Epithelial cell of esophagus (primary cell): ENCODE results near the gene ZNF511.
A peak's percentile ranks its signal among the peaks of the same experiment; 100 is the strongest.

Experiments
- DNase-seq: peaks from one replicate; pipeline ENCODE4 v3.0.0; 2010; ENCODE audit warnings: low read depth
- H3K4me3 ChIP-seq: 2 replicates; pipeline ENCODE4 v1.5.1; 2011; ENCODE audit warnings: mild to moderate bottlenecking, low read length, control low read depth
- CTCF ChIP-seq: IDR thresholded peaks from 2 replicates; pipeline ENCODE4 v1.5.1; 2011; ENCODE audit warnings: low read depth, mild to moderate bottlenecking, low read length, control low read depth, inconsistent platforms; ENCODE audit not compliant: insufficient read depth; ENCODE audit errors: missing control alignments

Gene ZNF511

GRCh38 chr10:133278577-133279265 lies 30.0 kb upstream of the ZNF511 start:
- no peak overlapping the region for H3K4me3 ChIP-seq
- DNase-seq: peak; percentile 93
- no peak for TF ChIP-seq CTCF

GRCh38 chr10:133279326-133280226 lies 29.1 kb upstream of the ZNF511 start:
- no peak for TF ChIP-seq CTCF
- peak; percentile 30 for DNase-seq
- no peak overlapping the region for H3K4me3 ChIP-seq

- DNase-seq: no peak
- no peak for TF ChIP-seq CTCF
- no peak overlapping the region for H3K4me3 ChIP-seq
These were observed 28.2 kb upstream of the ZNF511 start for GRCh38 chr10:133280391-133281059.

- DNase-seq: no peak
- TF ChIP-seq CTCF: no peak
- H3K4me3 ChIP-seq: no peak overlapping the region
These were observed 27.6 kb upstream of the ZNF511 start for GRCh38 chr10:133281084-133281483.

- DNase-seq: no peak
- no peak overlapping the region for H3K4me3 ChIP-seq
- TF ChIP-seq CTCF: no peak
These were observed 26.9 kb upstream of the ZNF511 start for GRCh38 chr10:133281628-133282372.

- H3K4me3 ChIP-seq: no peak overlapping the region
- TF ChIP-seq CTCF: no peak
- no peak for DNase-seq
These were observed 25.8 kb upstream of the ZNF511 start for GRCh38 chr10:133282846-133283390.
